GM10266 (cell line): ENCODE measurements around the gene GIGYF1.
A peak's percentile ranks its signal among the peaks of the same experiment; 100 is the strongest.

Source experiments
- DNase-seq: peaks from one replicate; pipeline ENCODE4 v3.0.0; 2012; ENCODE audit errors: extremely low spot score
- CTCF ChIP-seq: IDR thresholded peaks from 2 replicates; pipeline ENCODE4 v1.5.1; 2012; ENCODE audit warnings: mild to moderate bottlenecking, low read depth; ENCODE audit not compliant: control insufficient read depth, insufficient read depth; ENCODE audit errors: missing control alignments

Gene GIGYF1

GRCh38 chr7:100678291-100678984 lies 15.6 kb downstream of the GIGYF1 start:
- no peak for DNase-seq
- TF ChIP-seq CTCF: no peak

- TF ChIP-seq CTCF: no peak
- DNase-seq: no peak
These were observed 16.5 kb downstream of the GIGYF1 start for GRCh38 chr7:100677308-100678267.

- TF ChIP-seq CTCF: no peak
- no peak for DNase-seq
These were observed 17.3 kb downstream of the GIGYF1 start for GRCh38 chr7:100676501-100677306.

- no peak for TF ChIP-seq CTCF
- peak; percentile 90 for DNase-seq
These were observed 18.3 kb downstream of the GIGYF1 start for GRCh38 chr7:100675581-100676350.

- no peak for DNase-seq
- TF ChIP-seq CTCF: no peak
These were observed 19.0 kb downstream of the GIGYF1 start for GRCh38 chr7:100675105-100675451.

- DNase-seq: peak; percentile 38
- no peak for TF ChIP-seq CTCF
These were observed 19.5 kb downstream of the GIGYF1 start for GRCh38 chr7:100674411-100675104.
